Lung (tissue), 12 donors: ENCODE data around the gene NT5DC3. TPM values are rescaled to one million over a fixed set of nuclear protein-coding genes. Genes with fewer than 3 reads are reported as not detected.

Experiments used
- ATAC-seq: fragments of 200-7000 bp; cut with Tn5 transposase; one replicate; pipeline ENCODE4 v1.9.1; 2020; ENCODE audit warnings: moderate number of reproducible peaks; ENCODE audit not compliant: insufficient read depth, low FRiP score
- DNase-seq, 3 donors: peaks; one replicate each; pipeline ENCODE4 v3.0.0-alpha.2; 2013 to 2017
- H3K27ac ChIP-seq, 2 donors: one replicate each; pipeline ENCODE4 v1.5.1; 2013; ENCODE audit warnings: mild to moderate bottlenecking in 2 of 2, moderate library complexity in 2 of 2, control low read depth in 1 of 2, inconsistent platforms in 1 of 2, low read depth in 1 of 2, low read length in 1 of 2
- H3K27me3 ChIP-seq, 3 donors: one replicate each; pipeline ENCODE4 v1.5.1; 2013; ENCODE audit warnings: low read length in 2 of 3; ENCODE audit not compliant: control insufficient read depth in 3 of 3, insufficient read depth in 3 of 3
- H3K36me3 ChIP-seq, 4 donors: one replicate each; pipeline ENCODE4 v1.5.1; 2013; ENCODE audit warnings: low read length in 4 of 4, mild to moderate bottlenecking in 1 of 4, moderate library complexity in 1 of 4; ENCODE audit not compliant: control insufficient read depth in 4 of 4, insufficient read depth in 4 of 4
- H3K4me1 ChIP-seq, 5 donors: one replicate each; pipeline ENCODE4 v1.5.1; 2013; ENCODE audit warnings: low read length in 5 of 5, mild to moderate bottlenecking in 2 of 5, moderate library complexity in 1 of 5; ENCODE audit not compliant: control insufficient read depth in 5 of 5, insufficient read depth in 5 of 5
- H3K4me3 ChIP-seq: one replicate; pipeline ENCODE4 v1.5.1; 2013; ENCODE audit warnings: mild to moderate bottlenecking, control low read depth, moderate library complexity
- H3K9ac ChIP-seq, 2 donors: one replicate each; pipeline ENCODE4 v1.5.1; 2013; ENCODE audit warnings: low read length in 2 of 2, control low read depth in 1 of 2; ENCODE audit not compliant: insufficient read depth in 1 of 2
- H3K9me3 ChIP-seq, 4 donors: one replicate each; pipeline ENCODE4 v1.5.1; 2013; ENCODE audit warnings: low read length in 3 of 4, mild to moderate bottlenecking in 1 of 4, moderate library complexity in 1 of 4; ENCODE audit not compliant: control insufficient read depth in 4 of 4, insufficient read depth in 3 of 4
- WGBS, 2 donors: extraction: QIAGEN DNeasy Blood & Tissue Kit; methylation state at CpG; one replicate each; pipeline ENCODE4 v1.1.7; 2013; 5-methylcytosine and 5-hydroxymethylcytosine counted together
- polyA plus RNA-seq, 2 donors: library from polyadenylated mRNA; stranded (reverse); fragments of 200-250 nt; gene quantifications; one replicate each; pipeline ENCODE4 v1.2.1, GENCODE V29; 2013
- total RNA-seq, 2 donors: library from RNA; depleted of rRNA in 1 of 2; stranded (reverse); fragments of >200 nt in 1 of 2; gene quantifications; one replicate each; pipeline ENCODE4 v1.2.1, GENCODE V29; 2014 to 2021
- TF ChIP-seq, protein P1 (sequence below): IDR thresholded peaks from 2 replicates; pipeline ENCODE4 v1.5.1; 2012; ENCODE audit warnings: mild to moderate bottlenecking; ENCODE audit errors: control extremely low read depth, extremely low read depth
- donor health status: control.
- donor health status: control.
- donor health status: Bipolar disorder and iron deficiency.
- donor health status: healthy.
- donor health status: DM: yes; HTN: yes; CAD: no.

The NT5DC3 gene
- total and polyA plus RNA-seq, 4 donors: 0.93 to 12.3 (median 3.6) TPM

DNA sequence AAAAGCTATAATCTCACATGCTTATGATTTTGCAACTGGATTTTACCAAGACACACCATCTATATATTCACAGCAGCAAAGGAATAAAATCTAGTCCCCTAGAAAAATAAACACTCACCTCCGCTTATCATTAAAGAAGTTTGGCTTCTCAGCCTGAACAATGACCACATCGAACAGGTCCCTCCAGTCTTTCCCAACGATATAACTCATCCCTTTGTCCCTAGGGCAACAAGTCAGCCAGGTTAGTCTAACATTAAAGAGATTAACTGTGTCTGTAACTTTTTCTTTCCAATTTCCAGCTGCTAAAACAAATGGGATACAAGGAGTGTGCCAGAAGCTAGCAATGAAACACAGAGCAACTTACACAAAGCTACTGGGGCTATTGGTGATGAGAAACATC is 48.0 kb downstream of the NT5DC3 start:
- Histone ChIP-seq H3K36me3 (peaks cover 0 to 6% (median 2%) of the 10 kb centered on the region in 4 donors), H3K27ac (no peak overlapping the region), H3K27me3 (no peaks in the 10 kb centered on the region), H3K4me1 (peaks cover 0 to 8% (median 0%) of the 10 kb centered on the region in 5 donors), H3K4me3 (no peak overlapping the region), H3K9me3 (no peaks in the 10 kb centered on the region), H3K9ac (no peak overlapping the region)
- no peak for DNase-seq
- ATAC-seq: no peak
- TF ChIP-seq, protein P1, sequence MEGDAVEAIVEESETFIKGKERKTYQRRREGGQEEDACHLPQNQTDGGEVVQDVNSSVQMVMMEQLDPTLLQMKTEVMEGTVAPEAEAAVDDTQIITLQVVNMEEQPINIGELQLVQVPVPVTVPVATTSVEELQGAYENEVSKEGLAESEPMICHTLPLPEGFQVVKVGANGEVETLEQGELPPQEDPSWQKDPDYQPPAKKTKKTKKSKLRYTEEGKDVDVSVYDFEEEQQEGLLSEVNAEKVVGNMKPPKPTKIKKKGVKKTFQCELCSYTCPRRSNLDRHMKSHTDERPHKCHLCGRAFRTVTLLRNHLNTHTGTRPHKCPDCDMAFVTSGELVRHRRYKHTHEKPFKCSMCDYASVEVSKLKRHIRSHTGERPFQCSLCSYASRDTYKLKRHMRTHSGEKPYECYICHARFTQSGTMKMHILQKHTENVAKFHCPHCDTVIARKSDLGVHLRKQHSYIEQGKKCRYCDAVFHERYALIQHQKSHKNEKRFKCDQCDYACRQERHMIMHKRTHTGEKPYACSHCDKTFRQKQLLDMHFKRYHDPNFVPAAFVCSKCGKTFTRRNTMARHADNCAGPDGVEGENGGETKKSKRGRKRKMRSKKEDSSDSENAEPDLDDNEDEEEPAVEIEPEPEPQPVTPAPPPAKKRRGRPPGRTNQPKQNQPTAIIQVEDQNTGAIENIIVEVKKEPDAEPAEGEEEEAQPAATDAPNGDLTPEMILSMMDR: no peak
- 77 to 78% methylated on average over 3 of the region's 3 CpGs for WGBS, 2 donors

DNA sequence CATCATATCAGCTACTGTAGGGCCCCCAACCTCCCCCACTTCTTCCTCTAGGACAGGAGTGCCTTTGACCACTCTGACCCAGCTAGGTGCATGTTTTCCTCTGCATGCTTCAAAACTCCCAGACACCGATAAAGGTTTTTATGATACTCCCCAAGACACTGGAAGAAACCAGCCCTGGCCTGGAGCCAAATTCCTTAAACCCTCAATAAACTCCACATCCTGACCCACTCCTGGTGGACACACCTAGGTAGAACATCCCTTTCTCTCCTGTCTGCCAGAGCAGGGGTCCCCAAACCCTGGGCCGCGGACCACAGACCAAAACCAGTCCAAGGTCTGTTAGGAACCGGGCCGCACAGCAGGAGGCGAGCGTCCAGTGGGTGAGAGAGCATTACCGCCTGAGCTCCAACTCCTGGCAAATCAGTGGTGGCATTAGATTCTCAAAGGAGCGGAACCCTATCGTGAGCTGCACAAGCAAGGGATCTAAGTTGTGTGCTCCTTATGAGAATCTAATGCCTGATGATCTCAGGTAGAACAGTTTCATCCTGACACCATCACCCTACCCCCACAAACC is 49.6 kb downstream of the NT5DC3 start:
- Histone ChIP-seq H3K27me3 (no peaks in the 10 kb centered on the region), H3K27ac (no peak overlapping the region), H3K4me1 (peaks cover 0 to 8% (median 0%) of the 10 kb centered on the region in 5 donors), H3K9ac (no peak overlapping the region), H3K9me3 (no peaks in the 10 kb centered on the region), H3K36me3 (peaks cover 0 to 3% (median 0%) of the 10 kb centered on the region in 4 donors), H3K4me3 (no peak overlapping the region)
- 86 to 90% methylated on average over 10 of the region's 10 CpGs for WGBS, 2 donors
- TF ChIP-seq, protein P1: no peak
- DNase-seq (no peak), ATAC-seq (no peak)

DNA sequence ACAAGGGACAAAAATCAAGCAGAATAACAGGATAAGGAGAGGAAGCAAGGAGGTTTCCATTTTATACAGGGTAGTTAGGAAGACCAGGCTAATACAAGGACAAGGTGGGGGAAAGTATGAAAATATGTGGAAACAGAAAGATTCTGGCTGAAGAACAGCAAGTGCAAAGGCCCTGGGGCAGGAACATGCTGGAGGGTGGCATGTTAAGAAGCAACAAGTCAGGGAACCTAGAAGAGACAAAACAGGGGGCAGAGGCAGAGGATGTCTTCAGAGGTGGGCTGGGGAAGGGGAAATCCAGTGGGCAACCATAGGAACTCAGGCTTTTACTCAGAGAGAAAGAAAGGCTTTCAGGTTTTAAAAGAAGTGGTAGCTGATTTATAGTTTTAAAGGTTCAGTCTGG is 54.8 kb downstream of the NT5DC3 start:
- Histone ChIP-seq H3K27ac (no peak overlapping the region), H3K9ac (no peak overlapping the region), H3K27me3 (no peaks in the 10 kb centered on the region), H3K4me3 (no peak overlapping the region), H3K4me1 (no peaks in the 10 kb centered on the region), H3K9me3 (no peaks in the 10 kb centered on the region), H3K36me3 (peaks cover 0 to 7% (median 2%) of the 10 kb centered on the region in 4 donors)
- DNase-seq (no peak), ATAC-seq (no peak)
- TF ChIP-seq, protein P1: no peak
